AG09319 (cell line): Measurements from ENCODE around the gene APOB.

ENCODE experiments used
- DNase-seq: peaks from one replicate; pipeline ENCODE4 v3.0.0-alpha.2; 2010; ENCODE audit warnings: low read depth; ENCODE audit errors: extremely low read depth
- CTCF ChIP-seq: IDR thresholded peaks from 2 replicates; pipeline ENCODE4 v1.5.1; 2011; ENCODE audit warnings: low read depth, mild to moderate bottlenecking, inconsistent platforms, low read length, moderate library complexity

Gene APOB

GRCh38 chr2:20972792-20973565 is 70.9 kb downstream of the APOB start:
- no peak for TF ChIP-seq CTCF
- no peak for DNase-seq

- no peak for TF ChIP-seq CTCF
- DNase-seq: no peak
Measured at GRCh38 chr2:20972110-20972509, 71.8 kb downstream of the APOB start.

- DNase-seq: no peak
Measured at GRCh38 chr2:20970068-20970467, 73.8 kb downstream of the APOB start.

GRCh38 chr2:20966061-20966595 is 77.7 kb downstream of the APOB start:
- TF ChIP-seq CTCF: no peak
- no peak for DNase-seq

More at GRCh38 chr2:20970068-20970467, 73.8 kb downstream of the APOB start:
- no peak for TF ChIP-seq CTCF

- no peak for TF ChIP-seq CTCF
- no peak for DNase-seq
Measured at GRCh38 chr2:20965221-20965620, 78.7 kb downstream of the APOB start.

GRCh38 chr2:20963867-20964266 is 80.0 kb downstream of the APOB start:
- DNase-seq: no peak
- TF ChIP-seq CTCF: no peak

GRCh38 chr2:20962939-20963557 is 80.8 kb downstream of the APOB start:
- DNase-seq: peak; percentile 10
- TF ChIP-seq CTCF: peak; percentile 89
